IMR-90 (cell line): Measurements from ENCODE around the gene RPTOR. TPM values are rescaled to one million over a fixed set of nuclear protein-coding genes. Genes with fewer than 3 reads are reported as not detected.

Source experiments
- ATAC-seq: fragments of 200-7000 bp; cut with Tn5 transposase; 2 replicates; pipeline ENCODE4 v1.9.1; 2020; ENCODE audit warnings: low read depth, mild to moderate bottlenecking, moderate library complexity
- BruUV-seq: library from RNA; stranded (reverse); fragments of 400-500 nt; replicated peaks from 2 replicates; lab custom pipeline; 2021; lab: Mats Ljungman, UMichigan
- CTCF ChIA-PET: fragments of 300-600 bp; formaldehyde crosslinking; extraction: SDS; loops from one replicate; lab custom pipeline; 2021; ENCODE audit warnings: antibody characterized with exemption; lab: Yijun Ruan, JAX
- POLR2A ChIA-PET: fragments of 300-600 bp; sonication (Branson Sonifier 250); formaldehyde crosslinking; loops from one replicate; lab custom pipeline; 2022; ENCODE audit warnings: antibody characterized with exemption; ENCODE audit not compliant: unreplicated experiment; lab: Charles Lee
- DNase-seq: peaks from one replicate; pipeline ENCODE4 v3.0.0; 2013
- H2AFZ ChIP-seq: replicated peaks from 2 replicates; pipeline ENCODE3; 2013; ENCODE audit warnings: low read length, mild to moderate bottlenecking; ENCODE audit not compliant: poor library complexity
- H2AK5ac ChIP-seq: 2 replicates; pipeline ENCODE4 v1.6.1; 2013; ENCODE audit warnings: low read depth, low read length, inconsistent platforms
- H2AK9ac ChIP-seq: replicated peaks from 2 replicates; pipeline ENCODE3; 2013; ENCODE audit warnings: mild to moderate bottlenecking, low read depth, low read length, moderate library complexity; ENCODE audit not compliant: poor library complexity
- H2BK120ac ChIP-seq: 2 replicates; pipeline ENCODE4 v1.6.1; 2013; ENCODE audit warnings: low read depth, low read length, inconsistent platforms
- H2BK15ac ChIP-seq: 3 replicates; pipeline ENCODE4 v1.6.1; 2013; ENCODE audit warnings: low read depth, low read length, inconsistent platforms
- H2BK20ac ChIP-seq: 2 replicates; pipeline ENCODE4 v1.6.1; 2013; ENCODE audit warnings: low read depth, mild to moderate bottlenecking, inconsistent platforms, low read length, moderate library complexity
- H2BK5ac ChIP-seq: 2 replicates; pipeline ENCODE4 v1.6.1; 2013; ENCODE audit warnings: mild to moderate bottlenecking, low read depth, low read length, inconsistent platforms; ENCODE audit not compliant: poor library complexity, severe bottlenecking
- H3K14ac ChIP-seq: replicated peaks from 2 replicates; pipeline ENCODE4 v1.6.1; 2013; ENCODE audit warnings: low read depth, low read length, inconsistent platforms
- H3K18ac ChIP-seq: 2 replicates; pipeline ENCODE4 v1.6.1; 2013; ENCODE audit warnings: low read depth, low read length, control low read depth
- H3K23ac ChIP-seq: 2 replicates; pipeline ENCODE4 v1.6.1; 2013; ENCODE audit warnings: low read depth, low read length, inconsistent platforms
- H3K27ac ChIP-seq: 2 replicates; pipeline ENCODE4 v1.5.1; 2013; ENCODE audit warnings: mild to moderate bottlenecking, control low read depth, low read length; ENCODE audit not compliant: insufficient read depth
- H3K27me3 ChIP-seq: 2 replicates; pipeline ENCODE4 v1.6.1; 2013; ENCODE audit warnings: low read length; ENCODE audit not compliant: control insufficient read depth, insufficient read depth
- H3K36me3 ChIP-seq: 2 replicates; pipeline ENCODE4 v1.6.1; 2013; ENCODE audit warnings: low read length, mixed read lengths; ENCODE audit not compliant: control insufficient read depth, insufficient read depth
- H3K4ac ChIP-seq: 2 replicates; pipeline ENCODE4 v1.6.1; 2013; ENCODE audit warnings: low read depth, low read length, inconsistent platforms
- H3K4me1 ChIP-seq: 2 replicates; pipeline ENCODE4 v1.6.1; 2013; ENCODE audit warnings: low read length, mixed read lengths; ENCODE audit not compliant: control insufficient read depth, insufficient read depth
- H3K4me2 ChIP-seq: 2 replicates; pipeline ENCODE4 v1.6.1; 2013; ENCODE audit warnings: low read depth, mild to moderate bottlenecking, control low read depth, low read length, moderate library complexity
- H3K4me3 ChIP-seq: 2 replicates; pipeline ENCODE4 v1.5.1; 2013; ENCODE audit warnings: low read depth, mild to moderate bottlenecking, control low read depth, low read length, moderate library complexity; ENCODE audit not compliant: insufficient read depth
- H3K56ac ChIP-seq: 2 replicates; pipeline ENCODE4 v1.6.1; 2013; ENCODE audit warnings: low read length, inconsistent platforms; ENCODE audit not compliant: insufficient read depth; ENCODE audit errors: extremely low read depth
- H3K79me1 ChIP-seq, 2 experiments: 2 replicates each; pipeline ENCODE4 v1.6.1; 2013; ENCODE audit warnings: low read length in 2 of 2, inconsistent platforms in 1 of 2, low read depth in 1 of 2
- H3K9ac ChIP-seq: 2 replicates; pipeline ENCODE4 v1.6.1; 2013; ENCODE audit warnings: low read depth, low read length, control low read depth
- H3K9me1 ChIP-seq: 2 replicates; pipeline ENCODE4 v1.6.1; 2013; ENCODE audit warnings: low read length, inconsistent platforms; ENCODE audit not compliant: insufficient read depth
- H3K9me3 ChIP-seq: 2 replicates; pipeline ENCODE4 v1.6.1; 2013; ENCODE audit warnings: low read length; ENCODE audit not compliant: control insufficient read depth, insufficient read depth
- H4K20me1 ChIP-seq: 2 replicates; pipeline ENCODE4 v1.6.1; 2013; ENCODE audit warnings: low read length, inconsistent platforms; ENCODE audit not compliant: insufficient read depth
- H4K5ac ChIP-seq: 2 replicates; pipeline ENCODE4 v1.6.1; 2013; ENCODE audit warnings: mild to moderate bottlenecking, low read depth, low read length, control low read depth
- H4K8ac ChIP-seq, 2 experiments: 2 replicates each; pipeline ENCODE4 v1.6.1; 2013; ENCODE audit warnings: low read depth in 2 of 2, low read length in 2 of 2, control low read depth in 1 of 2, inconsistent platforms in 1 of 2
- H4K91ac ChIP-seq: 2 replicates; pipeline ENCODE4 v1.6.1; 2013; ENCODE audit warnings: low read depth, low read length, inconsistent platforms; ENCODE audit not compliant: insufficient read depth
- BHLHE40 ChIP-seq: fragments of 150-350 bp; IDR thresholded peaks from 2 replicates; pipeline ENCODE4 v1.6.1; 2016; ENCODE audit warnings: mild to moderate bottlenecking, low read depth, low read length
- CEBPB ChIP-seq: IDR thresholded peaks from 2 replicates; pipeline ENCODE4 v1.6.1; 2012; ENCODE audit warnings: low read depth, low read length, improper control_type of control experiment
- CHD1 ChIP-seq: IDR thresholded peaks from 2 replicates; pipeline ENCODE4 v1.6.1; 2012; ENCODE audit warnings: low read depth, low read length, improper control_type of control experiment
- FOS ChIP-seq: fragments of 150-350 bp; IDR thresholded peaks from 2 replicates; pipeline ENCODE4 v1.6.1; 2016; ENCODE audit warnings: low read depth, low read length
- MAFK ChIP-seq: IDR thresholded peaks from 2 replicates; pipeline ENCODE4 v1.6.1; 2012; ENCODE audit warnings: low read depth, low read length, improper control_type of control experiment
- MAZ ChIP-seq: IDR thresholded peaks from 2 replicates; pipeline ENCODE4 v1.6.1; 2012; ENCODE audit warnings: low read depth, mild to moderate bottlenecking, low read length, improper control_type of control experiment, moderate library complexity, borderline replicate concordance
- MXI1 ChIP-seq: IDR thresholded peaks from 2 replicates; pipeline ENCODE4 v1.6.1; 2012; ENCODE audit warnings: low read depth, mild to moderate bottlenecking, low read length, moderate library complexity, borderline replicate concordance
- NFE2L2 ChIP-seq: fragments of 150-350 bp; IDR thresholded peaks from 2 replicates; pipeline ENCODE4 v1.6.1; 2016; ENCODE audit warnings: low read depth, mild to moderate bottlenecking, low read length
- POLR2A ChIP-seq: IDR thresholded peaks from 2 replicates; pipeline ENCODE4 v1.6.1; 2012; ENCODE audit warnings: mild to moderate bottlenecking, low read depth, low read length
- RAD21 ChIP-seq: IDR thresholded peaks from 2 replicates; pipeline ENCODE4 v1.6.1; 2012; ENCODE audit warnings: low read length, improper control_type of control experiment
- RCOR1 ChIP-seq: IDR thresholded peaks from 2 replicates; pipeline ENCODE4 v1.6.1; 2012; ENCODE audit warnings: mild to moderate bottlenecking, low read length, improper control_type of control experiment; ENCODE audit not compliant: insufficient replicate concordance
- RFX5 ChIP-seq: IDR thresholded peaks from 2 replicates; pipeline ENCODE4 v1.8.0; 2012; ENCODE audit warnings: low read depth, mild to moderate bottlenecking, low read length, moderate library complexity
- SMC3 ChIP-seq: fragments of 150-350 bp; IDR thresholded peaks from 2 replicates; pipeline ENCODE4 v1.6.1; 2016; ENCODE audit warnings: low read depth, mild to moderate bottlenecking, antibody characterized with exemption, low read length, moderate library complexity
- WGBS, 2 experiments: methylation state at CpG; one replicate each; pipeline versions ENCODE4 v1.1.5 to v1.1.7; 2013; ENCODE audit warnings: missing lambda C conversion rate in 2 of 2; ENCODE audit not compliant: insufficient read length in 1 of 2; ENCODE audit errors: extremely low coverage in 2 of 2; 5-methylcytosine and 5-hydroxymethylcytosine counted together
- dilution Hi-C: fragments of 300-500 bp; cut with HindIII; formaldehyde crosslinking; loops from one replicate; pipeline ENCODE4 v1.14.3; 2018; ENCODE audit warnings: low sequenced_read_pairs; ENCODE audit not compliant: unreplicated experiment
- in situ Hi-C: fragments of 300-500 bp; cut with MboI; formaldehyde crosslinking; loops from 3 replicates; pipeline ENCODE4 v1.14.3; 2019; ENCODE audit warnings: low sequenced_read_pairs, inconsistent platforms, mixed read lengths
- intact Hi-C: fragments of 100-400 bp; cut with micrococcal nuclease; formaldehyde crosslinking; loops from 2 replicates; pipeline ENCODE4 v1.10.0; 2022
- polyA plus RNA-seq, 3 experiments: library from polyadenylated mRNA; depleted of rRNA; stranded (reverse); fragments of >200 nt; gene quantifications; 2 replicates each; pipeline ENCODE4 v1.2.3, GENCODE V29; 2012; ENCODE audit warnings: low replicate concordance in 1 of 3
- total RNA-seq: library from RNA; depleted of rRNA; stranded (reverse); fragments of >200 nt; gene quantifications from 2 replicates; pipeline ENCODE4 v1.2.3, GENCODE V29; 2012
- TF ChIP-seq, protein P1 (sequence below): fragments of 150-350 bp; IDR thresholded peaks from 2 replicates; pipeline ENCODE4 v1.6.1; 2017; ENCODE audit warnings: mild to moderate bottlenecking, antibody characterized with exemption, low read length, low read depth
- TF ChIP-seq, protein P2 (sequence below): conservative IDR thresholded peaks from 2 replicates; pipeline ENCODE4 v1.5.1; 2012; ENCODE audit warnings: mild to moderate bottlenecking, low read depth, low read length, improper control_type of control experiment
- TF ChIP-seq, protein P3 (sequence below): fragments of 150-350 bp; IDR thresholded peaks from 2 replicates; pipeline ENCODE4 v1.6.1; 2016; ENCODE audit warnings: low read depth, mild to moderate bottlenecking, low read length, moderate library complexity, borderline replicate concordance

Gene RPTOR
- total and polyA plus RNA-seq, 2 of the 4 experiments (the other 2 are of a cell fraction), result 10.8 to 14.7 TPM

- Histone ChIP-seq H4K8ac (no peak overlapping the region), H4K20me1 (no peaks in the 10 kb centered on the region), H3K9ac (no peak overlapping the region), H3K9me3 (no peaks in the 10 kb centered on the region), H3K56ac (no peak overlapping the region), H3K79me1 (peaks cover 54 to 92% of the 10 kb centered on the region in 2 experiments), H3K14ac (0 out of 2 replicates have a peak overlapping the region, but pooled peaks have one; percentile 5), H3K18ac (no peak overlapping the region), H3K9me1 (peaks cover 30% of the 10 kb centered on the region), H2AFZ (no peak overlapping the region), H3K27me3 (no peaks in the 10 kb centered on the region), H2AK9ac (no peak overlapping the region), H3K27ac (no peak overlapping the region), H3K4me2 (no peak overlapping the region), H4K91ac (0 out of 2 replicates have a peak overlapping the region, but pooled peaks have one; percentile 12), H2BK120ac (peak overlapping the region; percentile 18; the same call in 1 of the 2 replicates), H3K4me3 (no peak overlapping the region), H3K4me1 (peaks cover 21% of the 10 kb centered on the region), H3K4ac (peak overlapping the region; percentile 34), H4K5ac (no peak overlapping the region), H2BK15ac (peak overlapping the region; percentile 51; the same call in 1 of the 3 replicates), H2BK5ac (no peak overlapping the region), H2AK5ac (peak overlapping the region; percentile 48; the same call in 1 of the 2 replicates), H3K36me3 (no peaks in the 10 kb centered on the region), H3K23ac (no peak overlapping the region), H2BK20ac (no peak overlapping the region; the same call in 1 of the 2 replicates)
- no CpG with 5 or more reads among the region's 3 CpGs for WGBS, 2 experiments
- DNase-seq, result no peak
- POLR2A ChIA-PET, result no interaction called here
- in situ Hi-C loops, result no loop called here
- no peak for ATAC-seq
- dilution Hi-C loops, result no loop called here
- BruUV-seq, result no TSS peak
- intact Hi-C loops, result no loop called here
- CTCF ChIA-PET, result no interaction called here
- TF ChIP-seq RFX5, result no peak
- no peak for TF ChIP-seq MXI1
- TF ChIP-seq MAZ, result no peak
- no peak for TF ChIP-seq MAFK
- TF ChIP-seq, protein P1, sequence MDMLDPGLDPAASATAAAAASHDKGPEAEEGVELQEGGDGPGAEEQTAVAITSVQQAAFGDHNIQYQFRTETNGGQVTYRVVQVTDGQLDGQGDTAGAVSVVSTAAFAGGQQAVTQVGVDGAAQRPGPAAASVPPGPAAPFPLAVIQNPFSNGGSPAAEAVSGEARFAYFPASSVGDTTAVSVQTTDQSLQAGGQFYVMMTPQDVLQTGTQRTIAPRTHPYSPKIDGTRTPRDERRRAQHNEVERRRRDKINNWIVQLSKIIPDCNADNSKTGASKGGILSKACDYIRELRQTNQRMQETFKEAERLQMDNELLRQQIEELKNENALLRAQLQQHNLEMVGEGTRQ, result no peak
- TF ChIP-seq, protein P2, sequence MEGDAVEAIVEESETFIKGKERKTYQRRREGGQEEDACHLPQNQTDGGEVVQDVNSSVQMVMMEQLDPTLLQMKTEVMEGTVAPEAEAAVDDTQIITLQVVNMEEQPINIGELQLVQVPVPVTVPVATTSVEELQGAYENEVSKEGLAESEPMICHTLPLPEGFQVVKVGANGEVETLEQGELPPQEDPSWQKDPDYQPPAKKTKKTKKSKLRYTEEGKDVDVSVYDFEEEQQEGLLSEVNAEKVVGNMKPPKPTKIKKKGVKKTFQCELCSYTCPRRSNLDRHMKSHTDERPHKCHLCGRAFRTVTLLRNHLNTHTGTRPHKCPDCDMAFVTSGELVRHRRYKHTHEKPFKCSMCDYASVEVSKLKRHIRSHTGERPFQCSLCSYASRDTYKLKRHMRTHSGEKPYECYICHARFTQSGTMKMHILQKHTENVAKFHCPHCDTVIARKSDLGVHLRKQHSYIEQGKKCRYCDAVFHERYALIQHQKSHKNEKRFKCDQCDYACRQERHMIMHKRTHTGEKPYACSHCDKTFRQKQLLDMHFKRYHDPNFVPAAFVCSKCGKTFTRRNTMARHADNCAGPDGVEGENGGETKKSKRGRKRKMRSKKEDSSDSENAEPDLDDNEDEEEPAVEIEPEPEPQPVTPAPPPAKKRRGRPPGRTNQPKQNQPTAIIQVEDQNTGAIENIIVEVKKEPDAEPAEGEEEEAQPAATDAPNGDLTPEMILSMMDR, result no peak
- TF ChIP-seq NFE2L2, result no peak
- TF ChIP-seq SMC3, result no peak
- no peak for TF ChIP-seq CEBPB
- no peak for TF ChIP-seq RCOR1
- TF ChIP-seq FOS, result no peak
- TF ChIP-seq, protein P3, sequence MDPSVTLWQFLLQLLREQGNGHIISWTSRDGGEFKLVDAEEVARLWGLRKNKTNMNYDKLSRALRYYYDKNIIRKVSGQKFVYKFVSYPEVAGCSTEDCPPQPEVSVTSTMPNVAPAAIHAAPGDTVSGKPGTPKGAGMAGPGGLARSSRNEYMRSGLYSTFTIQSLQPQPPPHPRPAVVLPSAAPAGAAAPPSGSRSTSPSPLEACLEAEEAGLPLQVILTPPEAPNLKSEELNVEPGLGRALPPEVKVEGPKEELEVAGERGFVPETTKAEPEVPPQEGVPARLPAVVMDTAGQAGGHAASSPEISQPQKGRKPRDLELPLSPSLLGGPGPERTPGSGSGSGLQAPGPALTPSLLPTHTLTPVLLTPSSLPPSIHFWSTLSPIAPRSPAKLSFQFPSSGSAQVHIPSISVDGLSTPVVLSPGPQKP, result no peak
- no peak for TF ChIP-seq POLR2A
- no peak for TF ChIP-seq RAD21
- TF ChIP-seq BHLHE40, result no peak
- TF ChIP-seq CHD1, result no peak
These were observed 178.0 kb downstream of the RPTOR start for GRCh38 chr17:80722661-80723060.
